Endothelial cell of umbilical vein (primary cell): ENCODE measurements around the gene PKD1L1. TPM values are rescaled to one million over a fixed set of nuclear protein-coding genes. Genes with fewer than 3 reads are reported as not detected.

Experiments
- BruUV-seq: library from RNA; stranded (reverse); fragments of 400-500 nt; replicated peaks from 2 replicates; lab custom pipeline; 2021; lab: Mats Ljungman, UMichigan
- CTCF ChIA-PET: fragments of 300-600, 350-600 bp; sonication (Branson Sonifier 250); formaldehyde crosslinking; loops from one replicate; lab custom pipeline; 2021; ENCODE audit warnings: antibody characterized with exemption, inconsistent platforms; lab: Charles Lee
- POLR2A ChIA-PET: fragments of 300-600, 350-600 bp; sonication (Branson Sonifier 250); formaldehyde crosslinking; loops from one replicate; lab custom pipeline; 2021; ENCODE audit warnings: antibody characterized with exemption, inconsistent platforms; lab: Charles Lee
- DNase-seq: peaks from one replicate; pipeline ENCODE4 v3.0.0-alpha.2; 2011; ENCODE audit warnings: low read depth, low spot score
- FAIRE-seq: peaks from 2 replicates; lab custom pipeline; 2011; peaks lifted over from hg19 to GRCh38; lab: Jason Lieb, UNC
- H2AFZ ChIP-seq: 2 replicates; pipeline ENCODE4 v1.6.0; 2012; ENCODE audit warnings: low read depth, low read length, control low read depth, inconsistent platforms
- H3K27ac ChIP-seq: 2 replicates; pipeline ENCODE4 v1.5.1; 2011; ENCODE audit warnings: low read depth, mild to moderate bottlenecking, control low read depth, low read length, moderate library complexity; ENCODE audit not compliant: insufficient read depth
- H3K27me3 ChIP-seq, 2 experiments: 2 replicates each; pipeline versions ENCODE4 v1.6.0 to v1.6.1; 2011; ENCODE audit warnings: low read length in 2 of 2, mixed read lengths in 1 of 2; ENCODE audit not compliant: control insufficient read depth in 2 of 2, insufficient read depth in 2 of 2
- H3K36me3 ChIP-seq, 2 experiments: 2 replicates in 1 of 2; 3 replicates in 1 of 2; pipeline ENCODE4 v1.5.1; 2011; ENCODE audit warnings: low read length in 2 of 2, mild to moderate bottlenecking in 1 of 2, moderate library complexity in 1 of 2; ENCODE audit not compliant: control insufficient read depth in 2 of 2, insufficient read depth in 2 of 2; ENCODE audit errors: extremely low read depth in 1 of 2
- H3K4me1 ChIP-seq: 3 replicates; pipeline ENCODE4 v1.5.1; 2011; ENCODE audit warnings: mild to moderate bottlenecking, low read length; ENCODE audit not compliant: control insufficient read depth, insufficient read depth; ENCODE audit errors: extremely low read depth
- H3K4me2 ChIP-seq: 2 replicates; pipeline ENCODE4 v1.6.1; 2011; ENCODE audit warnings: low read length, control low read depth, mixed read lengths; ENCODE audit not compliant: insufficient read depth
- H3K4me3 ChIP-seq, 3 experiments: fragments of 200-600 bp in 1 of 3; sonication (generic), shearing (Covaris generic) in 1 of 3; replicated peaks in 1 of 3; 2 replicates each; pipeline ENCODE4 v1.5.1; 2011 to 2016; ENCODE audit warnings: control low read depth in 3 of 3, low read length in 3 of 3, mild to moderate bottlenecking in 2 of 3, inconsistent platforms in 1 of 3, low read depth in 1 of 3, moderate library complexity in 1 of 3; ENCODE audit not compliant: insufficient read depth in 1 of 3
- H3K79me2 ChIP-seq: 2 replicates; pipeline ENCODE4 v1.6.0; 2012; ENCODE audit warnings: low read length, inconsistent platforms; ENCODE audit not compliant: control insufficient read depth, insufficient read depth
- H3K9ac ChIP-seq: replicated peaks from 2 replicates; pipeline ENCODE3; 2011; ENCODE audit warnings: low read length, control low read depth; ENCODE audit not compliant: insufficient read depth; ENCODE audit errors: extremely low read depth
- H3K9me1 ChIP-seq: replicated peaks from 3 replicates; pipeline ENCODE4 v1.6.0; 2011; ENCODE audit warnings: mild to moderate bottlenecking, low read length; ENCODE audit not compliant: control insufficient read depth, insufficient read depth; ENCODE audit errors: extremely low read depth
- H3K9me3 ChIP-seq: replicated peaks from 2 replicates; pipeline ENCODE4 v1.5.1; 2012; ENCODE audit warnings: low read length, inconsistent platforms; ENCODE audit not compliant: control insufficient read depth, insufficient read depth
- H4K20me1 ChIP-seq: replicated peaks from 2 replicates; pipeline ENCODE3; 2011; ENCODE audit warnings: mild to moderate bottlenecking, low read length; ENCODE audit not compliant: control insufficient read depth, insufficient read depth; ENCODE audit errors: extremely low read depth
- CTCF ChIP-seq, 2 donors: IDR thresholded peaks; 1 replicate in 1 of 2; 2 replicates in 1 of 2; pipeline ENCODE4 v1.5.1; 2011; ENCODE audit warnings: low read length in 2 of 2, mild to moderate bottlenecking in 2 of 2, moderate library complexity in 2 of 2, control low read depth in 1 of 2, inconsistent platforms in 1 of 2, low read depth in 1 of 2; ENCODE audit not compliant: insufficient read depth in 1 of 2; ENCODE audit errors: extremely low read depth in 1 of 2
- EZH2 ChIP-seq: IDR thresholded peaks from 2 replicates; pipeline ENCODE4 v1.6.1; 2012; ENCODE audit warnings: borderline replicate concordance, low read depth, mild to moderate bottlenecking, moderate library complexity, low read length, inconsistent platforms; ENCODE audit not compliant: severe bottlenecking
- FOS ChIP-seq: IDR thresholded peaks from 2 replicates; pipeline ENCODE4 v1.6.1; 2011; ENCODE audit warnings: mild to moderate bottlenecking, low read length, moderate library complexity, borderline replicate concordance; ENCODE audit not compliant: insufficient read depth
- GATA2 ChIP-seq: IDR thresholded peaks from 2 replicates; pipeline ENCODE4 v1.7.0; 2011; ENCODE audit warnings: low read depth, mild to moderate bottlenecking, moderate library complexity, mixed read lengths, low read length; ENCODE audit not compliant: insufficient read length, insufficient read depth
- JUN ChIP-seq: IDR thresholded peaks from 2 replicates; pipeline ENCODE4 v1.6.1; 2011; ENCODE audit warnings: borderline replicate concordance, low read depth; ENCODE audit not compliant: insufficient read length, insufficient read depth
- MAX ChIP-seq: IDR thresholded peaks from 2 replicates; pipeline ENCODE4 v1.6.1; 2011; ENCODE audit not compliant: insufficient read depth, insufficient read length
- MYC ChIP-seq: IDR thresholded peaks from one replicate; pipeline ENCODE4 v1.6.1; 2011; ENCODE audit warnings: mild to moderate bottlenecking, low read depth, low read length
- POLR2A ChIP-seq: IDR thresholded peaks from 2 replicates; pipeline ENCODE4 v1.6.1; 2012; ENCODE audit warnings: low read depth, mild to moderate bottlenecking, control low read depth, low read length
- POLR2AphosphoS5 ChIP-seq: IDR thresholded peaks from 2 replicates; pipeline ENCODE4 v1.6.1; 2012; ENCODE audit warnings: low read depth, mild to moderate bottlenecking, control low read depth, low read length, moderate library complexity; ENCODE audit not compliant: insufficient read depth
- dilution Hi-C: fragments of 300-500 bp; cut with MboI; formaldehyde crosslinking; loops from one replicate; pipeline ENCODE4 v1.15.0; 2019; ENCODE audit warnings: low sequenced_read_pairs; ENCODE audit not compliant: extremely low pct_ligation_motif_present
- intact Hi-C: fragments of 100-400 bp; cut with micrococcal nuclease; formaldehyde crosslinking; loops from one replicate; pipeline ENCODE4 v1.10.0; 2022
- polyA plus RNA-seq, 4 experiments: library from polyadenylated mRNA; depleted of rRNA in 3 of 4; stranded (reverse) in 3 of 4; unstranded in 1 of 4; fragments of >200 nt; gene quantifications; 2 replicates each; pipeline versions ENCODE4 v1.2.1 to v1.2.3, GENCODE V29; 2011 to 2012; ENCODE audit warnings: missing spikeins in 1 of 4
- total RNA-seq: library from RNA; stranded (reverse); gene quantifications from 2 replicates; pipeline ENCODE4 v1.2.3, GENCODE V29; 2021

Gene PKD1L1
- total and polyA plus RNA-seq, 2 donors (not counting 3 experiments of a cell fraction or from before 2014, with no cell fraction given), result 4.1 to 5.9 TPM

GRCh38 chr7:47796347-47796746, 151.9 kb downstream of the PKD1L1 start:
- H3K9me1 ChIP-seq, result no peaks in the 10 kb centered on the region
- H2AFZ ChIP-seq, result no peak overlapping the region
- FAIRE-seq (no peak), DNase-seq (no peak)
- H3K27ac ChIP-seq, result no peak overlapping the region
- TF ChIP-seq POLR2A (no peak), FOS (no peak), MAX (no peak), POLR2AphosphoS5 (no peak), GATA2 (no peak), JUN (no peak)
- H3K79me2 ChIP-seq, result no peaks in the 10 kb centered on the region
- intact Hi-C loops (loop anchor here (10.0 kb wide), 1 partner anchor 358 kb away; no protein-coding TSS in a partner anchor), dilution Hi-C loops (no loop called here)
- no peak overlapping the region for H3K4me3 ChIP-seq
- H4K20me1 ChIP-seq, result no peaks in the 10 kb centered on the region
- H3K9me3 ChIP-seq, result no peaks in the 10 kb centered on the region
- no peaks in the 10 kb centered on the region for H3K36me3 ChIP-seq
- BruUV-seq, result no TSS peak
- no peaks in the 10 kb centered on the region for H3K27me3 ChIP-seq
- H3K4me2 ChIP-seq, result no peak overlapping the region
- POLR2A ChIA-PET, result no interaction called here
- no peaks in the 10 kb centered on the region for H3K4me1 ChIP-seq
- CTCF ChIA-PET, result interaction anchor here (1.1 to 1.4 kb wide), 3 partner anchors 10 to 23 kb away, joined by 3 to 12 read pairs (median 5); no protein-coding TSS in a partner anchor
- H3K9ac ChIP-seq, result no peak overlapping the region

- no peak for TF ChIP-seq FOS
- no peak for TF ChIP-seq MYC
- no peak for TF ChIP-seq MAX
- TF ChIP-seq CTCF (IDR thresholded peaks at IDR 0.05; ENCODE audit: extremely low read depth in 1 of 2, insufficient read depth in 1 of 2, low read depth in 1 of 2, low read length in 2 of 2), result no peak
- TF ChIP-seq POLR2A, result no peak
- no peak for TF ChIP-seq EZH2
- Histone ChIP-seq H3K79me2 (no peaks in the 10 kb centered on the region), H3K9me3 (no peaks in the 10 kb centered on the region), H3K36me3 (no peaks in the 10 kb centered on the region), H3K27ac (no peak overlapping the region), H3K27me3 (no peaks in the 10 kb centered on the region), H3K4me3 (no peak overlapping the region), H3K4me1 (no peaks in the 10 kb centered on the region), H3K9me1 (no peaks in the 10 kb centered on the region), H3K4me2 (no peak overlapping the region), H2AFZ (no peak overlapping the region), H4K20me1 (no peaks in the 10 kb centered on the region), H3K9ac (no peak overlapping the region)
- POLR2A ChIA-PET, result no interaction called here
- intact Hi-C loops, result loop anchor here (10.0 kb wide), 1 partner anchor 359 kb away; no protein-coding TSS in a partner anchor
- CTCF ChIA-PET, result interaction anchor here (1.1 to 1.4 kb wide), 3 partner anchors 9 to 23 kb away, joined by 3 to 12 read pairs (median 5); no protein-coding TSS in a partner anchor
- no TSS peak for BruUV-seq
- FAIRE-seq (no peak), DNase-seq (no peak)
- dilution Hi-C loops, result no loop called here
These were observed 152.6 kb downstream of the PKD1L1 start for GRCh38 chr7:47795631-47796030.
